Prostate gland (tissue), 2 donors: Measurements from ENCODE around the gene NABP2.

ENCODE experiments used
- CTCF ChIP-seq, 4 experiments: fragments of 200-600 bp in 2 of 4; fragments of 450-650 bp in 2 of 4; sonication (generic) in 2 of 4; IDR thresholded peaks; 1 replicate in 3 of 4; 2 replicates in 1 of 4; pipeline ENCODE4 v1.5.1; 2016 to 2019; ENCODE audit warnings: antibody characterized with exemption in 4 of 4, mild to moderate bottlenecking in 2 of 4, moderate library complexity in 2 of 4
- POLR2A ChIP-seq: fragments of 450-650 bp; IDR thresholded peaks from one replicate; pipeline ENCODE4 v1.6.1; 2016; ENCODE audit warnings: antibody characterized with exemption, mild to moderate bottlenecking
- POLR2AphosphoS5 ChIP-seq: sonication (generic); formaldehyde crosslinking; IDR thresholded peaks from one replicate; pipeline ENCODE4 v1.6.1; 2017; ENCODE audit warnings: antibody characterized with exemption

- no peak for TF ChIP-seq CTCF (IDR thresholded peaks at IDR 0.05)
- no peak for TF ChIP-seq POLR2AphosphoS5
- no peak for TF ChIP-seq POLR2A
Measured at GRCh38 chr12:56186957-56187356, 37.2 kb upstream of the NABP2 start.
